Measurements from ENCODE around the gene SEPSECS. TPM values are rescaled to one million over a fixed set of nuclear protein-coding genes. Genes with fewer than 3 reads are reported as not detected.

The SEPSECS gene
- total and polyA plus RNA-seq, 2 of the 13 experiments (the other 11 are each of a cell fraction or from before 2014, with no cell fraction given): 9.4 to 14.3 TPM

DNA sequence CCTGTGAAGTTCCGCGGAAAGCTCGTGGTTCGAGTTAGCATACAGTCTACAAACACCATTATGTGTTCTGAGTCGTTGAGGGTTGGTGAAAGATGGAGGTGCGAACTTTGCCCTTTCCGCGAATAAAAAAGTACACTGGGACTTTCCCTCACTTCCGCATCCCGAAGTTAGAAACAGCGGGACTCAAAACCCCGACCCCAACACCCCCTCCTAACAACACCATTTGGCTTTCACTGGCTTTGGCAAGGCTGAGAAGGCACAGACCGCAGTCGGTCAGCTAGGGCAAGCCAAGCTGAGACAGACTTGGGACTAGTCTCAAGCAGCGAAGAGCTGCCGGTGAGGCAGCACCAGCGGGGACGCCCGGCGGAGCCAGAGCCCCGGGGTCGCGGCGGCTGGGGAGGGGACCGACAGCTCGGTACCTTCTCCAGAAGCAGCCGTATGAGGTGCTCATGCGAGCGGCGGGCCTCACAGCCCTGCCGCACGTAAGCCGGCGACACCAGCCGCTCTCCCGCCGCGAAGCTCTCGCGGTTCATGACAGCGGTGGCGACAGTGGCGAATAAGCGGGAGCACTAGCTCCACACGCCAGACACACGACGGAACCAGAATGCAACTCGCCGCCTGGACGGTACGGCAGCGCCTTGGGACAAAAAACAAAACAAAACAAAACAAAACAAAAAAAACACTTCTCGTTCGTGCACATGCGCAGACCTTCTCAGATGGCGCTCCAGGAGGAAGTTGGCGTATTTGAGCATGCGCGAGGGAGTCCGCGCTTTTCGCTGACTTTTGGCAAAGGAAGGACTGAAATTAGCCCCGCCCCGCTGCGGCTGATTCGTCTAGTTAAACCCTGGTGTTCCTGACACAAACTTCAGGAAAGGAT, at the start of gene SEPSECS (continued):
- TF ChIP-seq, protein P1, sequence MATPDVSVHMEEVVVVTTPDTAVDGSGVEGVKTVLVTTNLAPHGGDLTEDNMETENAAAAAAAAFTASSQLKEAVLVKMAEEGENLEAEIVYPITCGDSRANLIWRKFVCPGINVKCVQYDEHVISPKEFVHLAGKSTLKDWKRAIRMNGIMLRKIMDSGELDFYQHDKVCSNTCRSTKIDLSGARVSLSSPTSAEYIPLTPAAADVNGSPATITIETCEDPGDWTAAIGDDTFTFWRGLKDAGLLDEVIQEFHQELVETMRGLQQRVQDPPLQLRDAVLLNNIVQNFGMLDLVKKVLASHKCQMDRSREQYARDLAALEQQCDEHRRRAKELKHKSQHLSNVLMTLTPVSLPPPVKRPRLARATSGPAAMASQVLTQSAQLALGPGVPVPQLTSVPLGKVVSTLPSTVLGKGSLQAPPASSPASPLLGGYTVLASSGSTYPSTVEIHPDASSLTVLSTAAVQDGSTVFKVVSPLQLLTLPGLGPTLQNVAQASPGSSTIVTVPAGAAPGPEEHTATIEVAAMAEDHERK (CRISPR knock-in tag; IDR thresholded peaks at IDR 0.05; ENCODE audit: low read depth): 0 out of 2 replicates have a peak, but pooled peaks have one; percentile 36
- TF ChIP-seq SSRP1 (CRISPR knock-in tag; IDR thresholded peaks at IDR 0.05): peak; percentile 40
- TF ChIP-seq HNRNPLL (IDR thresholded peaks at IDR 0.05; ENCODE audit: low read depth, low read length, poor library complexity, severe bottlenecking): peak; percentile 71
- no peak; the same call in none of the 2 replicates for TF ChIP-seq KAT7 (CRISPR knock-in tag; IDR thresholded peaks at IDR 0.05; ENCODE audit: borderline replicate concordance)
- TF ChIP-seq, protein P2, sequence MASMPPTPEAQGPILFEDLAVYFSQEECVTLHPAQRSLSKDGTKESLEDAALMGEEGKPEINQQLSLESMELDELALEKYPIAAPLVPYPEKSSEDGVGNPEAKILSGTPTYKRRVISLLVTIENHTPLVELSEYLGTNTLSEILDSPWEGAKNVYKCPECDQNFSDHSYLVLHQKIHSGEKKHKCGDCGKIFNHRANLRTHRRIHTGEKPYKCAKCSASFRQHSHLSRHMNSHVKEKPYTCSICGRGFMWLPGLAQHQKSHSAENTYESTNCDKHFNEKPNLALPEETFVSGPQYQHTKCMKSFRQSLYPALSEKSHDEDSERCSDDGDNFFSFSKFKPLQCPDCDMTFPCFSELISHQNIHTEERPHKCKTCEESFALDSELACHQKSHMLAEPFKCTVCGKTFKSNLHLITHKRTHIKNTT (CRISPR knock-in tag; IDR thresholded peaks at IDR 0.05): no peak
- TF ChIP-seq, protein P3, sequence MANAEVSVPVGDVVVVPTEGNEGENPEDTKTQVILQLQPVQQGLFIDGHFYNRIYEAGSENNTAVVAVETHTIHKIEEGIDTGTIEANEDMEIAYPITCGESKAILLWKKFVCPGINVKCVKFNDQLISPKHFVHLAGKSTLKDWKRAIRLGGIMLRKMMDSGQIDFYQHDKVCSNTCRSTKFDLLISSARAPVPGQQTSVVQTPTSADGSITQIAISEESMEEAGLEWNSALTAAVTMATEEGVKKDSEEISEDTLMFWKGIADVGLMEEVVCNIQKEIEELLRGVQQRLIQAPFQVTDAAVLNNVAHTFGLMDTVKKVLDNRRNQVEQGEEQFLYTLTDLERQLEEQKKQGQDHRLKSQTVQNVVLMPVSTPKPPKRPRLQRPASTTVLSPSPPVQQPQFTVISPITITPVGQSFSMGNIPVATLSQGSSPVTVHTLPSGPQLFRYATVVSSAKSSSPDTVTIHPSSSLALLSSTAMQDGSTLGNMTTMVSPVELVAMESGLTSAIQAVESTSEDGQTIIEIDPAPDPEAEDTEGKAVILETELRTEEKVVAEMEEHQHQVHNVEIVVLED (CRISPR knock-in tag; IDR thresholded peaks at IDR 0.05; ENCODE audit: borderline replicate concordance): peak; percentile 83; the same call in 1 of the 2 replicates
- no peak; the same call in 1 of the 2 replicates for TF ChIP-seq ZNF879 (CRISPR knock-in tag; IDR thresholded peaks at IDR 0.05)
- no peak for TF ChIP-seq ZNF343 (CRISPR knock-in tag; IDR thresholded peaks at IDR 0.05)
- TF ChIP-seq, protein P4, sequence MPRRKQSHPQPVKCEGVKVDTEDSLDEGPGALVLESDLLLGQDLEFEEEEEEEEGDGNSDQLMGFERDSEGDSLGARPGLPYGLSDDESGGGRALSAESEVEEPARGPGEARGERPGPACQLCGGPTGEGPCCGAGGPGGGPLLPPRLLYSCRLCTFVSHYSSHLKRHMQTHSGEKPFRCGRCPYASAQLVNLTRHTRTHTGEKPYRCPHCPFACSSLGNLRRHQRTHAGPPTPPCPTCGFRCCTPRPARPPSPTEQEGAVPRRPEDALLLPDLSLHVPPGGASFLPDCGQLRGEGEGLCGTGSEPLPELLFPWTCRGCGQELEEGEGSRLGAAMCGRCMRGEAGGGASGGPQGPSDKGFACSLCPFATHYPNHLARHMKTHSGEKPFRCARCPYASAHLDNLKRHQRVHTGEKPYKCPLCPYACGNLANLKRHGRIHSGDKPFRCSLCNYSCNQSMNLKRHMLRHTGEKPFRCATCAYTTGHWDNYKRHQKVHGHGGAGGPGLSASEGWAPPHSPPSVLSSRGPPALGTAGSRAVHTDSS (CRISPR knock-in tag; conservative IDR thresholded peaks at IDR 0.05): no peak
- TF ChIP-seq, protein P5, sequence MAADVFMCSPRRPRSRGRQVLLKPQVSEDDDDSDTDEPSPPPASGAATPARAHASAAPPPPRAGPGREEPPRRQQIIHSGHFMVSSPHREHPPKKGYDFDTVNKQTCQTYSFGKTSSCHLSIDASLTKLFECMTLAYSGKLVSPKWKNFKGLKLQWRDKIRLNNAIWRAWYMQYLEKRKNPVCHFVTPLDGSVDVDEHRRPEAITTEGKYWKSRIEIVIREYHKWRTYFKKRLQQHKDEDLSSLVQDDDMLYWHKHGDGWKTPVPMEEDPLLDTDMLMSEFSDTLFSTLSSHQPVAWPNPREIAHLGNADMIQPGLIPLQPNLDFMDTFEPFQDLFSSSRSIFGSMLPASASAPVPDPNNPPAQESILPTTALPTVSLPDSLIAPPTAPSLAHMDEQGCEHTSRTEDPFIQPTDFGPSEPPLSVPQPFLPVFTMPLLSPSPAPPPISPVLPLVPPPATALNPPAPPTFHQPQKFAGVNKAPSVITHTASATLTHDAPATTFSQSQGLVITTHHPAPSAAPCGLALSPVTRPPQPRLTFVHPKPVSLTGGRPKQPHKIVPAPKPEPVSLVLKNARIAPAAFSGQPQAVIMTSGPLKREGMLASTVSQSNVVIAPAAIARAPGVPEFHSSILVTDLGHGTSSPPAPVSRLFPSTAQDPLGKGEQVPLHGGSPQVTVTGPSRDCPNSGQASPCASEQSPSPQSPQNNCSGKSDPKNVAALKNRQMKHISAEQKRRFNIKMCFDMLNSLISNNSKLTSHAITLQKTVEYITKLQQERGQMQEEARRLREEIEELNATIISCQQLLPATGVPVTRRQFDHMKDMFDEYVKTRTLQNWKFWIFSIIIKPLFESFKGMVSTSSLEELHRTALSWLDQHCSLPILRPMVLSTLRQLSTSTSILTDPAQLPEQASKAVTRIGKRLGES (CRISPR knock-in tag; IDR thresholded peaks at IDR 0.05; ENCODE audit: borderline replicate concordance): 0 out of 2 replicates have a peak, but pooled peaks have one; percentile 17
- TF ChIP-seq SKI (IDR thresholded peaks at IDR 0.05; ENCODE audit: partially characterized antibody): no peak
- no peak for TF ChIP-seq ZNF446 (CRISPR knock-in tag; IDR thresholded peaks at IDR 0.05)
- no peak for TF ChIP-seq PCBP1 (IDR thresholded peaks at IDR 0.05; ENCODE audit: borderline replicate concordance, low read depth, low read length)
- TF ChIP-seq SOX5 (CRISPR knock-in tag; IDR thresholded peaks at IDR 0.05; ENCODE audit: borderline replicate concordance): peak; percentile 66; the same call in 1 of the 2 replicates
- TF ChIP-seq GABPB1 (CRISPR knock-in tag; IDR thresholded peaks at IDR 0.05): peak; percentile 87
- TF ChIP-seq NFRKB (IDR thresholded peaks at IDR 0.05): no peak
- TF ChIP-seq PRPF4 (IDR thresholded peaks at IDR 0.05; ENCODE audit: low read depth, low read length, poor library complexity, severe bottlenecking): no peak
- TF ChIP-seq SRY (CRISPR knock-in tag; IDR thresholded peaks at IDR 0.05): peak; percentile 83
- peak; percentile 86 for TF ChIP-seq ZSCAN21 (CRISPR knock-in tag; IDR thresholded peaks at IDR 0.05; ENCODE audit: borderline replicate concordance)
- TF ChIP-seq ZNF747 (CRISPR knock-in tag; IDR thresholded peaks at IDR 0.05; ENCODE audit: borderline replicate concordance): peak; percentile 86
